ENCODE results near the gene SGCG. TPM values are rescaled to one million over a fixed set of nuclear protein-coding genes. Genes with fewer than 3 reads are reported as not detected.

SGCG gene
- total RNA-seq, 1 experiment from 2014 or later: 0.15 TPM

DNA sequence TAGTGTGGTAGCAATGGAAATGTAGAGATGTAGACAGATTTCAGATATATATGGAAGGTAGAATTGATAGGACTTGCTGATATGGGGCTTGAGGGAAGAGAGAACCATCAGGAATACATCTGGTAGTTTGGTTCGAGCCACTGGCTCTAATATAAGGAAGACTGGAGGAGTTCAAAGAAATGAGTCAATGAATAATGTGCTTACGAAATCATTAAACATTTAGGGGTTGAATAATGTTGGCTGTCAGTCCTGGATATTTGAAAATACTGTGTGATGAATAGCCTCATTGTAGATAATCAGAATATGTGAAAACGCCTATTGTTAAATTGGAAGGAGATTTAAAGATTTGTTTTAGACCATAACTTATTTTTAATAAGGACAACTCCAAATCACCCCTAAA, 21.6 kb downstream of the SGCG start:
- H3K27me3 ChIP-seq (ENCODE audit: insufficient read depth, low read length): no peaks in the 10 kb centered on the region
- H3K36me3 ChIP-seq (ENCODE audit: control insufficient read depth in 1 of 2, insufficient read depth in 2 of 2, low read length in 2 of 2): no peaks in the 10 kb centered on the region
- no peak for ATAC-seq
- BruUV-seq (replicated peaks): no TSS peak
- H3K4me2 ChIP-seq (ENCODE audit: low read length): no peak overlapping the region
- no peak overlapping the region for H3K27ac ChIP-seq (ENCODE audit: low read depth, low read length)
- H3K4me1 ChIP-seq (ENCODE audit: control insufficient read depth in 1 of 2, insufficient read depth in 2 of 2, low read length in 2 of 2): no peaks in the 10 kb centered on the region
- ChIA-PET POLR2A (no interaction called here), RAD21 (ENCODE audit: low non-redundant PET in 1 of 2, low total read pairs in 2 of 2, uncharacterized antibody in 2 of 2, unreplicated experiment in 2 of 2) (no interaction called here), CTCF (no interaction called here)
- DNase-seq (ENCODE audit: low read depth, low spot score): no peak
- TF ChIP-seq POLR2A (IDR thresholded peaks at IDR 0.05; ENCODE audit: borderline replicate concordance, extremely low read depth, insufficient read depth, insufficient read length): no peak
- no peak for TF ChIP-seq CEBPB (IDR thresholded peaks at IDR 0.05; ENCODE audit: low read depth)
- no peak for TF ChIP-seq CBX3 (IDR thresholded peaks at IDR 0.05; ENCODE audit: low read depth)
- TF ChIP-seq ZFX (IDR thresholded peaks at IDR 0.05): no peak
- TF ChIP-seq, protein P1, sequence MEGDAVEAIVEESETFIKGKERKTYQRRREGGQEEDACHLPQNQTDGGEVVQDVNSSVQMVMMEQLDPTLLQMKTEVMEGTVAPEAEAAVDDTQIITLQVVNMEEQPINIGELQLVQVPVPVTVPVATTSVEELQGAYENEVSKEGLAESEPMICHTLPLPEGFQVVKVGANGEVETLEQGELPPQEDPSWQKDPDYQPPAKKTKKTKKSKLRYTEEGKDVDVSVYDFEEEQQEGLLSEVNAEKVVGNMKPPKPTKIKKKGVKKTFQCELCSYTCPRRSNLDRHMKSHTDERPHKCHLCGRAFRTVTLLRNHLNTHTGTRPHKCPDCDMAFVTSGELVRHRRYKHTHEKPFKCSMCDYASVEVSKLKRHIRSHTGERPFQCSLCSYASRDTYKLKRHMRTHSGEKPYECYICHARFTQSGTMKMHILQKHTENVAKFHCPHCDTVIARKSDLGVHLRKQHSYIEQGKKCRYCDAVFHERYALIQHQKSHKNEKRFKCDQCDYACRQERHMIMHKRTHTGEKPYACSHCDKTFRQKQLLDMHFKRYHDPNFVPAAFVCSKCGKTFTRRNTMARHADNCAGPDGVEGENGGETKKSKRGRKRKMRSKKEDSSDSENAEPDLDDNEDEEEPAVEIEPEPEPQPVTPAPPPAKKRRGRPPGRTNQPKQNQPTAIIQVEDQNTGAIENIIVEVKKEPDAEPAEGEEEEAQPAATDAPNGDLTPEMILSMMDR (IDR thresholded peaks at IDR 0.05 in 2 of 3, conservative IDR thresholded peaks at IDR 0.05 in 1 of 3; ENCODE audit: borderline replicate concordance in 1 of 3, insufficient read depth in 1 of 3, low read depth in 2 of 3, low read length in 2 of 3): no peak
- TF ChIP-seq, protein P2, sequence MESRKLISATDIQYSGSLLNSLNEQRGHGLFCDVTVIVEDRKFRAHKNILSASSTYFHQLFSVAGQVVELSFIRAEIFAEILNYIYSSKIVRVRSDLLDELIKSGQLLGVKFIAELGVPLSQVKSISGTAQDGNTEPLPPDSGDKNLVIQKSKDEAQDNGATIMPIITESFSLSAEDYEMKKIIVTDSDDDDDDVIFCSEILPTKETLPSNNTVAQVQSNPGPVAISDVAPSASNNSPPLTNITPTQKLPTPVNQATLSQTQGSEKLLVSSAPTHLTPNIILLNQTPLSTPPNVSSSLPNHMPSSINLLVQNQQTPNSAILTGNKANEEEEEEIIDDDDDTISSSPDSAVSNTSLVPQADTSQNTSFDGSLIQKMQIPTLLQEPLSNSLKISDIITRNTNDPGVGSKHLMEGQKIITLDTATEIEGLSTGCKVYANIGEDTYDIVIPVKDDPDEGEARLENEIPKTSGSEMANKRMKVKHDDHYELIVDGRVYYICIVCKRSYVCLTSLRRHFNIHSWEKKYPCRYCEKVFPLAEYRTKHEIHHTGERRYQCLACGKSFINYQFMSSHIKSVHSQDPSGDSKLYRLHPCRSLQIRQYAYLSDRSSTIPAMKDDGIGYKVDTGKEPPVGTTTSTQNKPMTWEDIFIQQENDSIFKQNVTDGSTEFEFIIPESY (IDR thresholded peaks at IDR 0.05; ENCODE audit: extremely low read depth, insufficient replicate concordance, low read length): no peak
- TF ChIP-seq RAD21 (IDR thresholded peaks at IDR 0.05; ENCODE audit: low read depth): no peak
- TF ChIP-seq, protein P3, sequence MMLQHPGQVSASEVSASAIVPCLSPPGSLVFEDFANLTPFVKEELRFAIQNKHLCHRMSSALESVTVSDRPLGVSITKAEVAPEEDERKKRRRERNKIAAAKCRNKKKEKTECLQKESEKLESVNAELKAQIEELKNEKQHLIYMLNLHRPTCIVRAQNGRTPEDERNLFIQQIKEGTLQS (IDR thresholded peaks at IDR 0.05): no peak
- TF ChIP-seq YY1 (IDR thresholded peaks at IDR 0.05; ENCODE audit: extremely low read depth, insufficient replicate concordance, low read depth, low read length): no peak
- no peak for TF ChIP-seq POLR2AphosphoS5 (IDR thresholded peaks at IDR 0.05; ENCODE audit: low read depth, low read length)
- no peak for TF ChIP-seq SIN3A (IDR thresholded peaks at IDR 0.05; ENCODE audit: low read depth)
- no peak for TF ChIP-seq JUND (IDR thresholded peaks at IDR 0.05)
- no peaks in the 10 kb centered on the region for H3K9me2 ChIP-seq (ENCODE audit: insufficient read depth)
- intact Hi-C loops (cut with micrococcal nuclease): no loop called here
- no peak overlapping the region for H3K9ac ChIP-seq (ENCODE audit: low read length)
- H3K79me2 ChIP-seq (ENCODE audit: insufficient read depth, low read length): no peaks in the 10 kb centered on the region
- H4K20me1 ChIP-seq (ENCODE audit: insufficient read depth): no peaks in the 10 kb centered on the region
- H3K9me3 ChIP-seq (ENCODE audit: control insufficient read depth in 1 of 2, insufficient read depth in 1 of 2, low read depth in 1 of 2, low read length in 2 of 2): 0 out of 4 replicates have a peak, but pooled peaks cover 0 to 7% of the 10 kb centered on the region in 2 experiments
- H3K4me3 ChIP-seq (replicated peaks in 1 of 2; ENCODE audit: low read depth in 1 of 2, low read length in 2 of 2): no peak overlapping the region
- H2AFZ ChIP-seq (ENCODE audit: low read depth, low read length, poor library complexity, severe bottlenecking): no peak overlapping the region

Measured in HCT116 (cell line).